ENCODE measurements around the gene ADORA2A. TPM values are rescaled to one million over a fixed set of nuclear protein-coding genes. Genes with fewer than 3 reads are reported as not detected.

Gene ADORA2A
- 10 to 100 TPM; 37.6 to 38.0 TPM for total RNA-seq

DNA sequence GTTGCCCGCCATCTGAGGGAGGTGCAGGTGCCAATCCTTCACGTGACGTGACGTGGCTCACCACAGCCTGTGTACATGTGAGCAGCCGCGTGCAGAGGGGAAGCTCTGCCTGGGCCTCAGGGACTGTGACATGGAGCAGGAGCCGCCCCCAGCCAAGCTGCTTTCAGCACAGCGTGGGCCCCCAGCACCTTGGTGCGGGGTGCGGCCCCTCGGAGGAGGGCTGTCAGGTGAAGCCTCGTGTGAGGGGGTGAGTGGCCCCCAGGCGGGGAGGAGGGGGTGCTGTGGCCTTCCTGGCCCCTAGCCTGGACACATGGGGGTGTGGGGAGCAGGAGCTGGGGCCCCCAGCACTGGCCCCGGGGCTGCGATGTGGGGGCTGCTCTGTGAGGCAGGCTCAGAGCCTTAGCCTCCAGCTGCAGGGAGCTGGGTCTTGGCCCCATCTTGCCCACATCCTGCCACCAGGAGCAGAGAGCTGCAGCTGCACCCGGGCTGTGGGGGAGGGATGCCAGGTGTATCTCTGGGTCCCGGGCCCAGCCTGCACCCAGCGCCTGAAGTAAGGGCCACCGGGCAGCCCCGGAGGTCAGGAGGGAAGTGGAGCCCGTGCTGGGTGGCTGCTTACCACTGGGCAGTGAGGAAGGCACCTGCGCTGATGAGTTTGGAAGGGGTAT is at the start of gene ADORA2A:
ADORA2A (plus strand) TSS at position 100 of the 665 bp plus-strand sequence. CDS start 5,806 bp downstream, outside the sequence.
- Mint-ChIP-seq H3K27ac (peak within 1 kb of the TSS; percentile 96), H3K4me3 (peak within 1 kb of the TSS; percentile 84), H3K9me3 (no peaks in the 10 kb centered on the region), H3K36me3 (ENCODE audit: low read depth) (peaks cover 10% of the 10 kb centered on the region), H3K27me3 (ENCODE audit: low read depth) (no peaks in the 10 kb centered on the region), H3K4me1 (ENCODE audit: low read depth) (peaks cover 58% of the 10 kb centered on the region)
- intact Hi-C loops (cut with micrococcal nuclease): loop anchor here (1.0 to 10.0 kb wide), 4 partner anchors 57 to 640 kb away; partner anchors contain the start of gene MIF
- CTCF ChIA-PET: interaction anchor here (0.5 to 2.8 kb wide), 5 partner anchors 14 to 582 kb away, joined by 3 to 10 read pairs (median 3); no protein-coding TSS in a partner anchor
- DNase-seq: peak; percentile 93

DNA sequence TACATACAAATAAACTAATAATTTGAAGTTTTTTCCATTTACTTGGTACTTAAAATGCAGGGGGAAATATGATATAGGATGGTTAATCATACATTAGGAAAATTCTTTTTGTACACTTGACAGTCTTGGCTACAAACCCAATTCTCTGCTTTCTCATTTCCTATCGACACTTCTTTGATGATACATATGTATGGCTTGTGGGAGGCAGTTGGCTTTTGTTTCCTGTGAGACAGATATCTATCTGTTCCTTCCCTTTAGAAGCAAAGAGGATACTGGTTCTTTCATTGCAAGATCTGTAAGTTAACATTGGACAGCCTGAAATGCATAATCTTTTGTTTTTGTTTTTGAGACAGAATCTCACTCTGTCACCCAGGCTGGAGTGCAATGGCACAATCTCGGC is 47.9 kb upstream of the ADORA2A start:
- Mint-ChIP-seq H3K9me3 (peaks cover 2% of the 10 kb centered on the region), H3K4me1 (ENCODE audit: low read depth) (peaks cover 33% of the 10 kb centered on the region), H3K4me3 (no peak overlapping the region), H3K27me3 (ENCODE audit: low read depth) (no peaks in the 10 kb centered on the region), H3K27ac (no peak overlapping the region), H3K36me3 (ENCODE audit: low read depth) (peaks cover 22% of the 10 kb centered on the region)
- no peak for DNase-seq
- intact Hi-C loops (cut with micrococcal nuclease): no loop called here
- CTCF ChIA-PET: no interaction called here

DNA sequence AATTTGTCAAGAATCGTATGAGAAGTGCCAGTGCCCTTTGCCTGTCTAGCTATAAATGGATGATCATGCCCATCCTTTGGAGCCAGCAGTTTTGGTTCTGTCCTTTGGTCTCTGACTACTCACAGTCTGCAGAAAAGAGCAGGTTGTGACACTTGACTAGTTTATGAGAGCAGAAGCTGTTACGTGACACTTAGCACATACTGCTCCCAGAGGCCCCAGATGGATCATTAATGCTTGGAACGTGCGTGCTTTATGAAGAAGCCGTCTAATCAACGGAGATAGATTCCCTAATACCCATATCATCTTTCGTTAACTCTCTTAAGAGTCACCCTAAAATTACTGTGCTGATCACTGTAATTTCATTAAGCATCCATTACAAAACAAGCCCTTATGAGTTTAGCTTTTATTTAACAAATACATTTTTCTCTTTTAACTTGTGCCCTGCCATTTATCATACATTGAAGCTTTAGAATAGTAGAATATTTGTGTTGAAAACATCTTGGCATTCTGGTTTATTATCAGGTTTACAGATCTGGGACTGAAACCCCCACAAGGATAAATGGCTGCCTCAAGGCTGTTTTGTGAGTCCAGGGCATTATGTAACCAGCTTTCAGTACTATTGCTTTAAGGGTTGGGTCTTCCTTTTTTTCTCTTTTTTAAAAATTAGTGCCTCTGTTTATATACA is 47.0 kb upstream of the ADORA2A start:
- intact Hi-C loops (cut with micrococcal nuclease): no loop called here
- Mint-ChIP-seq H3K27ac (no peak overlapping the region), H3K4me1 (ENCODE audit: low read depth) (peaks cover 33% of the 10 kb centered on the region), H3K9me3 (no peaks in the 10 kb centered on the region), H3K27me3 (ENCODE audit: low read depth) (no peaks in the 10 kb centered on the region), H3K4me3 (no peak overlapping the region), H3K36me3 (ENCODE audit: low read depth) (peaks cover 17% of the 10 kb centered on the region)
- DNase-seq: no peak
- CTCF ChIA-PET: no interaction called here

- Mint-ChIP-seq H3K9me3 (no peaks in the 10 kb centered on the region), H3K4me1 (ENCODE audit: low read depth) (peaks cover 33% of the 10 kb centered on the region), H3K27ac (no peak overlapping the region), H3K36me3 (ENCODE audit: low read depth) (peaks cover 17% of the 10 kb centered on the region), H3K4me3 (no peak overlapping the region), H3K27me3 (ENCODE audit: low read depth) (no peaks in the 10 kb centered on the region)
- CTCF ChIA-PET: no interaction called here
- intact Hi-C loops (cut with micrococcal nuclease): no loop called here
- DNase-seq: no peak
These were observed 46.5 kb upstream of the ADORA2A start for GRCh38 chr22:24380905-24381230.

DNA sequence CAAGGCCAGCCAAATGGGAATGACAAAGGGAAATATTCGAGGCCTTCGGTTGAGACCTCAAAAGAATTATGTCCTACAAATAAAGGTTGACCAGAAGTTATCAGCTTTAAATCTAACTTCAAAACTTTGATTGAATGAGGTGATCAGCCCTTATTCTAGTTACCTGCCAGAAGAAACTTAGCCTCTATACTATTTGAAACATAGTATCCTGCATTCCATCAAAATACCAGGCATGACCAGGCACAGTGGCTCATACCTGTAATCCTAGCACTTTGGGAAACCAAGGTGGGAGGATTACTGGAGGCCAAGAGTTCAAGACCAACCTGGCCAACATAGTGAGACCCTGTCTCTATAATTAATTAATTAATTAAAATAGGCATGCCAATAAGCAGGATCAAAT is 44.3 kb upstream of the ADORA2A start:
- peaks cover 11% of the 10 kb centered on the region for H3K36me3 Mint-ChIP-seq (ENCODE audit: low read depth)
- no peaks in the 10 kb centered on the region for H3K27me3 Mint-ChIP-seq (ENCODE audit: low read depth)
- peaks cover 20% of the 10 kb centered on the region for H3K4me1 Mint-ChIP-seq (ENCODE audit: low read depth)
- CTCF ChIA-PET: no interaction called here
- no peaks in the 10 kb centered on the region for H3K9me3 Mint-ChIP-seq
- DNase-seq: no peak
- intact Hi-C loops (cut with micrococcal nuclease): no loop called here
- no peak overlapping the region for H3K27ac Mint-ChIP-seq
- no peak overlapping the region for H3K4me3 Mint-ChIP-seq

DNA sequence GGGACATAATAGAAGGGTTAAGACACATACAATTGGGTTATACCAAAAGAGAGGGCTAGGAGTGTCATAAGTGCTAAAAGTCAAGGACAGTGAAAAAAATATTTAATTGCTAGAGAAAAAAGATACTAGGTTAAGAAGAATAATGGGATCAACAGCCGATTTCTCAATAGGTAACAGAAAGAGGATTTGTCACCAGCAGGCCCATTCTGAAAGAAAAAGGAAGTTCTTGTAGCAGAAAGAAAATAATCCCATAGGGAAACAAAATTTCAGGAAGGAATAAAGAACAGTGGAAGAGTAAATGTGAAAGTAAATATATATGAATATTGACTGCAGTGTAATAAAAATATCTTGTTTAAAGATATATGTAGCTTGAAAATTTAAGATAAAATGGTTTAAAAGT is 43.3 kb upstream of the ADORA2A start:
- no peak for DNase-seq
- Mint-ChIP-seq H3K4me3 (no peak overlapping the region), H3K4me1 (ENCODE audit: low read depth) (peaks cover 11% of the 10 kb centered on the region), H3K27ac (no peak overlapping the region), H3K27me3 (ENCODE audit: low read depth) (no peaks in the 10 kb centered on the region), H3K9me3 (no peaks in the 10 kb centered on the region), H3K36me3 (ENCODE audit: low read depth) (peaks cover 12% of the 10 kb centered on the region)
- CTCF ChIA-PET: interaction anchor here (0.6 to 0.7 kb wide), 2 partner anchors 138 to 153 kb away, joined by 3 read pairs; no protein-coding TSS in a partner anchor
- intact Hi-C loops (cut with micrococcal nuclease): no loop called here

- DNase-seq: no peak
- H3K4me3 Mint-ChIP-seq: no peak overlapping the region
- CTCF ChIA-PET: interaction anchor here (0.9 to 1.2 kb wide), 2 partner anchors 13 to 63 kb away, joined by 3 read pairs; no protein-coding TSS in a partner anchor
- intact Hi-C loops (cut with micrococcal nuclease): no loop called here
- no peaks in the 10 kb centered on the region for H3K27me3 Mint-ChIP-seq (ENCODE audit: low read depth)
- H3K36me3 Mint-ChIP-seq (ENCODE audit: low read depth): peaks cover 6% of the 10 kb centered on the region
- H3K27ac Mint-ChIP-seq: no peak overlapping the region
- no peaks in the 10 kb centered on the region for H3K9me3 Mint-ChIP-seq
- peaks cover 10% of the 10 kb centered on the region for H3K4me1 Mint-ChIP-seq (ENCODE audit: low read depth)
These were observed 40.4 kb upstream of the ADORA2A start for GRCh38 chr22:24386937-24387471.

- DNase-seq: no peak
- H3K4me1 Mint-ChIP-seq (ENCODE audit: low read depth): peaks cover 12% of the 10 kb centered on the region
- H3K27ac Mint-ChIP-seq: no peak overlapping the region
- H3K27me3 Mint-ChIP-seq (ENCODE audit: low read depth): no peaks in the 10 kb centered on the region
- intact Hi-C loops (cut with micrococcal nuclease): loop anchor here (5.0 kb wide), 1 partner anchor 62 kb away; no protein-coding TSS in a partner anchor
- no peak overlapping the region for H3K4me3 Mint-ChIP-seq
- H3K36me3 Mint-ChIP-seq (ENCODE audit: low read depth): peaks cover 6% of the 10 kb centered on the region
- CTCF ChIA-PET: no interaction called here
- no peaks in the 10 kb centered on the region for H3K9me3 Mint-ChIP-seq
These were observed 37.7 kb upstream of the ADORA2A start for GRCh38 chr22:24389680-24390079.

GRCh38 chr22:24390156-24390555 is 37.2 kb upstream of the ADORA2A start:
- intact Hi-C loops (cut with micrococcal nuclease): loop anchor here (5.0 kb wide), 1 partner anchor 63 kb away; no protein-coding TSS in a partner anchor

GRCh38 chr22:24390576-24390975 is 36.8 kb upstream of the ADORA2A start:
- H3K4me1 Mint-ChIP-seq (ENCODE audit: low read depth): peaks cover 12% of the 10 kb centered on the region
- CTCF ChIA-PET: interaction anchor here (1.3 kb wide), 1 partner anchor 131 kb away, joined by 3 read pairs; no protein-coding TSS in a partner anchor
- intact Hi-C loops (cut with micrococcal nuclease): loop anchor here (5.0 kb wide), 1 partner anchor 63 kb away; no protein-coding TSS in a partner anchor
- no peak for DNase-seq
- no peak overlapping the region for H3K4me3 Mint-ChIP-seq
- no peaks in the 10 kb centered on the region for H3K27me3 Mint-ChIP-seq (ENCODE audit: low read depth)
- H3K9me3 Mint-ChIP-seq: no peaks in the 10 kb centered on the region
- peaks cover 9% of the 10 kb centered on the region for H3K36me3 Mint-ChIP-seq (ENCODE audit: low read depth)
- no peak overlapping the region for H3K27ac Mint-ChIP-seq

More at GRCh38 chr22:24390156-24390555, 37.2 kb upstream of the ADORA2A start:
- H3K9me3 Mint-ChIP-seq: no peaks in the 10 kb centered on the region
- H3K4me1 Mint-ChIP-seq (ENCODE audit: low read depth): peaks cover 12% of the 10 kb centered on the region
- H3K27ac Mint-ChIP-seq: no peak overlapping the region
- no peaks in the 10 kb centered on the region for H3K27me3 Mint-ChIP-seq (ENCODE audit: low read depth)
- no peak for DNase-seq
- CTCF ChIA-PET: no interaction called here
- no peak overlapping the region for H3K4me3 Mint-ChIP-seq
- peaks cover 7% of the 10 kb centered on the region for H3K36me3 Mint-ChIP-seq (ENCODE audit: low read depth)

DNA sequence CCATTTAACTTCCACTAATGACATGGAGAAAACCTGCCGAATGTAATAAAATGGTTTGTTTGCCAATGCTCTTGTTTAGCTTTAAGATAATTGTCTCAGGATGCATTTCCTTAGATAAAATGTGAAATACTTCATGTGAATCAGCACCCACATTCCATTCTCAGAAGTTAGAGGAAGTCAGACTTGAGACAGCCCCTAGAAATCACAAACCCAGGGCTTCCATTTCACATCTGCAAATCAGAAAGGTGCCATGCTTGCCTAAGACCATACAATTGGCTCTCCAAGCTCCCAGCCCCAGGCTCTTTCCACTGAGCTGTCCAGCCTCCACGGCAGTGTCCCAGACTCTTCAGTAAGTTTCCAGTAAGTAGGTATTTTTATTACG is 35.6 kb upstream of the ADORA2A start:
- DNase-seq: no peak
- intact Hi-C loops (cut with micrococcal nuclease): loop anchor here (5.0 kb wide), 1 partner anchor 65 kb away; no protein-coding TSS in a partner anchor
- Mint-ChIP-seq H3K27me3 (ENCODE audit: low read depth) (no peaks in the 10 kb centered on the region), H3K36me3 (ENCODE audit: low read depth) (peaks cover 12% of the 10 kb centered on the region), H3K4me1 (ENCODE audit: low read depth) (peaks cover 12% of the 10 kb centered on the region), H3K9me3 (no peaks in the 10 kb centered on the region), H3K4me3 (no peak overlapping the region), H3K27ac (no peak overlapping the region)
- CTCF ChIA-PET: interaction anchor here (1.3 kb wide), 1 partner anchor 130 kb away, joined by 3 read pairs; no protein-coding TSS in a partner anchor

GRCh38 chr22:24392218-24392931 is 35.0 kb upstream of the ADORA2A start:
- Mint-ChIP-seq H3K4me1 (ENCODE audit: low read depth) (peaks cover 12% of the 10 kb centered on the region), H3K4me3 (no peak overlapping the region), H3K27ac (no peak overlapping the region), H3K36me3 (ENCODE audit: low read depth) (peaks cover 9% of the 10 kb centered on the region), H3K9me3 (no peaks in the 10 kb centered on the region), H3K27me3 (ENCODE audit: low read depth) (no peaks in the 10 kb centered on the region)
- CTCF ChIA-PET: interaction anchor here (1.3 kb wide), 1 partner anchor 135 kb away, joined by 3 read pairs; no protein-coding TSS in a partner anchor
- no peak for DNase-seq
- intact Hi-C loops (cut with micrococcal nuclease): loop anchor here (5.0 kb wide), 1 partner anchor 65 kb away; no protein-coding TSS in a partner anchor

Measured in activated naive CD4-positive, alpha-beta T cell treated with anti-CD3 and anti-CD28 coated beads for 36 hours (primary cell).